Measurements from ENCODE around the gene CCDC57. TPM values are rescaled to one million over a fixed set of nuclear protein-coding genes. Genes with fewer than 3 reads are reported as not detected.

CCDC57 gene
- total RNA-seq, 4 donors from 2014 or later: 23.5 to 87.5 (median 48.3) TPM

GRCh38 chr17:82171750-82172375 lies 40.8 kb downstream of the CCDC57 start:
- no peak overlapping the region for H3K4me3 ChIP-seq

GRCh38 chr17:82170412-82170961 lies 42.2 kb downstream of the CCDC57 start:
- WGBS, 2 donors (ENCODE audit: low coverage in 1 of 2): 80 to 93% methylated on average over 3 to 19 of the region's 19 CpGs
- Histone ChIP-seq H3K27ac (no peak overlapping the region), H3K9me3 (no peaks in the 10 kb centered on the region), H3K4me3 (no peak overlapping the region), H3K36me3 (no peaks in the 10 kb centered on the region), H3K27me3 (no peaks in the 10 kb centered on the region), H3K4me1 (no peaks in the 10 kb centered on the region)
- in situ Hi-C loops (cut with MboI; ENCODE audit: low pct_ligation_motif_present in 1 of 4, low pct_unique_long_range_greater_than_20kb in 1 of 4, low sequenced_read_pairs in 3 of 4): loop anchor here in 2 of 4 donors (25.0 kb wide), 2 partner anchors 133 to 208 kb away; partner anchors contain the start of genes DCXR (in 2 of the 2), RAC3 (in 2 of the 2) and NOTUM (in 1 of the 2)
- intact Hi-C loops (cut with DNase I; ENCODE audit: low total_unique reads): no loop called here
- TF ChIP-seq EP300 (IDR thresholded peaks at IDR 0.05; ENCODE audit: low read depth) (no peak), POLR2A (IDR thresholded peaks at IDR 0.05) (no peak), POLR2AphosphoS5 (IDR thresholded peaks at IDR 0.05) (no peak), CTCF (IDR thresholded peaks at IDR 0.05) (no peak)
- DNase-seq: no peak

More at GRCh38 chr17:82171750-82172375, 40.8 kb downstream of the CCDC57 start:
- DNase-seq: no peak
- H3K36me3 ChIP-seq: no peaks in the 10 kb centered on the region
- WGBS, 2 donors (ENCODE audit: low coverage in 1 of 2): 92% methylated on average over 4 to 14 of the region's 14 CpGs
- intact Hi-C loops (cut with DNase I; ENCODE audit: low total_unique reads): no loop called here
- H3K27me3 ChIP-seq: no peaks in the 10 kb centered on the region
- no peaks in the 10 kb centered on the region for H3K4me1 ChIP-seq
- no peak for TF ChIP-seq POLR2A (IDR thresholded peaks at IDR 0.05)
- TF ChIP-seq CTCF (IDR thresholded peaks at IDR 0.05): no peak
- no peak for TF ChIP-seq EP300 (IDR thresholded peaks at IDR 0.05; ENCODE audit: low read depth)
- TF ChIP-seq POLR2AphosphoS5 (IDR thresholded peaks at IDR 0.05): no peak
- H3K27ac ChIP-seq: no peak overlapping the region
- in situ Hi-C loops (cut with MboI; ENCODE audit: low pct_ligation_motif_present in 1 of 4, low pct_unique_long_range_greater_than_20kb in 1 of 4, low sequenced_read_pairs in 3 of 4): loop anchor here in 2 of 4 donors (25.0 kb wide), 2 partner anchors 135 to 210 kb away; partner anchors contain the start of genes DCXR (in 2 of the 2), RAC3 (in 2 of the 2) and NOTUM (in 1 of the 2)
- no peaks in the 10 kb centered on the region for H3K9me3 ChIP-seq

GRCh38 chr17:82168568-82168967 lies 44.1 kb downstream of the CCDC57 start:
- intact Hi-C loops (cut with DNase I; ENCODE audit: low total_unique reads) (no loop called here), in situ Hi-C loops (cut with MboI; ENCODE audit: low pct_ligation_motif_present in 1 of 4, low pct_unique_long_range_greater_than_20kb in 1 of 4, low sequenced_read_pairs in 3 of 4) (loop anchor here in 2 of 4 donors (25.0 kb wide), 2 partner anchors 131 to 206 kb away; partner anchors contain the start of genes DCXR (in 2 of the 2), RAC3 (in 2 of the 2) and NOTUM (in 1 of the 2))
- Histone ChIP-seq H3K36me3 (peaks cover 0 to 9% (median 0%) of the 10 kb centered on the region in 4 donors), H3K27ac (no peak overlapping the region), H3K27me3 (no peaks in the 10 kb centered on the region), H3K4me1 (no peaks in the 10 kb centered on the region), H3K4me3 (no peak overlapping the region), H3K9me3 (no peaks in the 10 kb centered on the region)
- WGBS, 2 donors (ENCODE audit: low coverage in 1 of 2): 96 to 98% methylated on average over 4 to 6 of the region's 6 CpGs
- DNase-seq: no peak
- no peak for TF ChIP-seq CTCF (IDR thresholded peaks at IDR 0.05)
- TF ChIP-seq POLR2A (IDR thresholded peaks at IDR 0.05): no peak
- TF ChIP-seq EP300 (IDR thresholded peaks at IDR 0.05; ENCODE audit: low read depth): no peak
- TF ChIP-seq POLR2AphosphoS5 (IDR thresholded peaks at IDR 0.05): no peak

- 94 to 95% methylated on average over 5 of the region's 5 CpGs for WGBS, 2 donors (ENCODE audit: low coverage in 1 of 2)
- in situ Hi-C loops (cut with MboI; ENCODE audit: low pct_ligation_motif_present in 1 of 4, low pct_unique_long_range_greater_than_20kb in 1 of 4, low sequenced_read_pairs in 3 of 4): loop anchor here in 2 of 4 donors (25.0 kb wide), 2 partner anchors 130 to 205 kb away; partner anchors contain the start of genes DCXR (in 2 of the 2), RAC3 (in 2 of the 2) and NOTUM (in 1 of the 2)
Observed at GRCh38 chr17:82167028-82167427, 45.6 kb downstream of the CCDC57 start.

More at GRCh38 chr17:82167028-82167427, 45.6 kb downstream of the CCDC57 start:
- Histone ChIP-seq H3K36me3 (peaks cover 0 to 9% (median 2%) of the 10 kb centered on the region in 4 donors), H3K27me3 (no peaks in the 10 kb centered on the region), H3K27ac (no peak overlapping the region), H3K4me1 (no peaks in the 10 kb centered on the region), H3K9me3 (no peaks in the 10 kb centered on the region), H3K4me3 (no peak overlapping the region)
- TF ChIP-seq EP300 (IDR thresholded peaks at IDR 0.05; ENCODE audit: low read depth) (no peak), POLR2A (IDR thresholded peaks at IDR 0.05) (no peak), POLR2AphosphoS5 (IDR thresholded peaks at IDR 0.05) (no peak), CTCF (IDR thresholded peaks at IDR 0.05) (no peak)
- intact Hi-C loops (cut with DNase I; ENCODE audit: low total_unique reads): no loop called here
- DNase-seq: no peak

Measured in transverse colon (tissue), 4 donors.